ENCODE measurements around the gene HOXB4.

DNA sequence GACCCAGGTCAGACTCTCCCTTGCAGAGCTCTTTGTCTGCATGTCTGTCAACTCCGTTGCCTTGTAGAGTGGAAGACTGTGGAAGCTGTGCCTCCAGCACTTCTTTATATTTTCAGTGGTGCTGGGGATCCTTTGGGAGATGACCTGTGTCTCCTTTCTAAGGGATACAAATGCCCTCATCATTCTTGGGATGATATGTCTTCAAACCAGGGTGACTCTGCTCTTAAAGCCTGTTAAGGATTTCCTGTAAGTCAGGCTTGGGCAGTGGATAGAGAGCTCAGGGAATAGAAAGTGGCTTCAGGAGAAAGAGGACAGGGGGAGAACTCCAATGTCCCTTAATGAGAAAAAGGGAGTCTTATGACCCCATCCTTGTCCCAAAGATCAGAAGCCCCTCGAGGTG is 10.4 kb upstream of the HOXB4 start:
- no peak for TF ChIP-seq TAF1 (IDR thresholded peaks at IDR 0.05; ENCODE audit: borderline replicate concordance, low read depth, low read length)
- TF ChIP-seq POLR2A (IDR thresholded peaks at IDR 0.05; ENCODE audit: low read depth, low read length) = no peak
- TF ChIP-seq POLR2AphosphoS5 (IDR thresholded peaks at IDR 0.05; ENCODE audit: low read depth, low read length) = no peak
